NCI-H1417 treated with DMSO at 0.1 percent for 48 hours (cell line): ENCODE results near the gene SLC29A1.

ENCODE experiments used
- DNase-seq: peaks from one replicate; lab custom pipeline; 2025; lab: John Stamatoyannopoulos, UW

SLC29A1 gene

GRCh38 chr6:44255105-44255808, 31.9 kb downstream of the SLC29A1 start:
- no peak for DNase-seq

- DNase-seq = no peak
Measured at GRCh38 chr6:44255871-44256774, 32.7 kb downstream of the SLC29A1 start.

GRCh38 chr6:44256775-44257024, 33.3 kb downstream of the SLC29A1 start:
- DNase-seq = no peak

DNA sequence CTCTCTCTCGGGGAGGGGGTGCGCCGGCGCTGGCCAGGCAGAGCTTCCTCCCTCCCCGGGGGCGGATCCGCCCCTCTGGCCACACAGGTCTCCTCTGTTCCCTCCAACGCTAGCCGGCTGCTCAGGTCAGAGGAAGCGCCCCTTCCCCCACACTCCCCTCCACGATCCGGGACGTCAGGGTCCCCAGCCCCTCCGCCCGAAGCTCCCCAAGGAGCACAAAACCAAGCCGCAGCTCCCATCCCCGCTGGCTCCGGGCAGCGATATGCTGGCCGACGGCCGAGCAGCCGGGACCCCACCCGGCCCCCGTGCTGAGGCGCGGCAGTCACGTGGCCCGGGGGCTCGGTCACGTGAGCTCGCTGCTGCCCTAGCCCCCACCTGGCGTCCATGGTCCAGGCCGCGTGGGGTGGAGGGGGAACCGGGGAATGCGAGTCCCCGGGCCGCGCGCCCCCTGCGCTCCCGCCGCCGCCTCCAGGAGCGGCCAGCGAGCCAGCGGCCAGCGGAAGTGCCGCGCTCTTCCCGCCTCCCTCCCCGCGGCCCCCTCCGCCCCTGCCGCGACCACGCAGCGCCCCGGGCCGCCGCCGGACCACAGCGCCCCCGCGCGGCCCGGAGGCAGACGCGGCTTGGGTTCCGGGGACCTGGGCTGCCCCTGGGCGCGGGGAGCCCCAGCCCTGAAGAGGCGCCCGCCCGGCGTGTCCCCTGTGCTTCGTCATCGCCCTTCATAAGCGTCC, 33.8 kb downstream of the SLC29A1 start, which contains the start of gene SLC35B2:
Gene SLC35B2, minus strand, starts transcription at position 504 of the 728 bp plus-strand sequence. Its CDS starts 118 bp downstream, at position 386.
- no peak for DNase-seq

GRCh38 chr6:44257753-44258324, 34.4 kb downstream of the SLC29A1 start:
- DNase-seq = no peak

- DNase-seq = no peak
Measured at GRCh38 chr6:44258325-44258863, 35.0 kb downstream of the SLC29A1 start.

DNA sequence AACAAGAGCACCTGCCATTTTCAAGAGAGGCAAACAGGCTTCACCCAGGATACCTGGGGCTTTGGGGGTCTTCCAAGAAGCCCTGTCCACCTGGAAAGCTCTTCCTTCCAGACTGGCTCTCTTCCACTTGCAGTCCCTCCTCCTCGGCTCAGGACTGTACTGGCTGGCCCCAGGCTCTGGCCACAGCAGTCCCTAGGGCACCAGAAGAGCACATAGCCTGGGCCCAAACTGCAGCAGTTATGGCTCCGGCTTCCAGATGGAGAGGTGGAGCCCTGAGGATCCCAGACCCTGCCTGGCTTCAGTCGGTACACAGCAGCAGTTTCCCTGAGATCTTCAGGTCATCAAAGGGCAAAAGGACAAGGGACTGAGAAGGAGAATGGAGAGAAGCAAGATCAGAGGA, 35.5 kb downstream of the SLC29A1 start:
- no peak for DNase-seq

- no peak for DNase-seq
Measured at GRCh38 chr6:44260011-44260410, 36.6 kb downstream of the SLC29A1 start.

- DNase-seq = no peak
Measured at GRCh38 chr6:44260451-44261297, 37.3 kb downstream of the SLC29A1 start.

DNA sequence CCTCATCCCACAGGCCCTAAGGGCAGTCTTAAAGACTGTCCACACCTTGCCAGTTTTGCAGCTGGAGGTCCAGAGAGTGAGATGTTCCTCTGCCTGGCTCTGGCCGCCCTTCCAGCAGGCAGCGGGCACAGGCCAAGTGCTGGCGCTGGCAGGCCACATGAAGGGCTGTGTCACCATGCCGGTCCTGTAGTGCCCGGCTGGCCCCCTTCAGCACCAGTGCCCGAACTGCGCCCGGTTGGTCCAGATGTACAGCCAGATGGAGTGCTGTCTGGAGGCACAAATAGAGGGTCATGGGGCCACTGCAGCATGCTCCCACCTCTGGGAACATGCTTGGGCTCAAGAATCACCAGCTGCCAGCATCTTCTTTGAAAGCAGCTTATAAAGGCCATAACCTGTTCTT, 38.2 kb downstream of the SLC29A1 start:
- no peak for DNase-seq

GRCh38 chr6:44262467-44263353, 39.3 kb downstream of the SLC29A1 start:
- no peak for DNase-seq

- DNase-seq = no peak
Measured at GRCh38 chr6:44263354-44264100, 40.1 kb downstream of the SLC29A1 start.

DNA sequence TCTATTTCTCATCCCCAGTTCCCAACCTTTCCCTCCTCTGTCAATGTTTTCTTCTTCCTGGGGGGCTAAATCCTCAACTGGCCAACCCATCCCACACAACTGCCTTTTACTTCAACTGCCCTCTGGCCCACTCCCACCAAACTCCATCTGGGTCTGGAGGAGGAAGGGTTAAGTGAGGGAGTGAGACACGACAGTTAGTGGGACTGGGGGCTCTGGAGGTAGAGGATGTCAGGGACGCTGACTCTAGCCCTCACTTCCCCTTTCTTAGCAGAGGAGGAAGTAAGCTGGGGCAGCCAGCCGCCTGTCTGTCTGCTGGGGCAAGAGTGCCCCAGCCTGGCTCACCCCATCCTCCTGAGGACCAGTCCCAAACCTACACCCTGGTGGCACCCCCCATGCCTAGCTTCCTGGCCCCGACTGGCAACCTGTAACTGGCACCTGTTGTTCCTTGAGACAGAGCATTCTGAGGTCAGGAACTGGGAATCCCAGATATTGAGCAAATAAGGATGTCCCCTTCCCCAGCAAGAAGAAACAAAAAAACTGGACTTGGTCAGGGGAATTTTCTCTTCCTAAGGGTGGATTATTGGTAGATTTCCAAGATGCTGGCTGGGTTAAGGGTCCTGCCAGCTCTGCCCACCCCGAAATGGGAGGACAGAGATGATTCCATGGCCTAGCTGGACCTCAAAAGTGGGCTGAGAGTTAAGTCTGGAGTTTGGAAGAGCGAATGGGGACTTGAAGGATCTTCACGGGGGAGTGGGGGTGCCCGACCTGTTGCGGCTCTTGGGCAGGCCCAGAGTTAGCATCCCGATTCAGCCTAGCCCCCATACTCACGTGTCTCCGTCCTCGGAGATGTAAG, 41.0 kb downstream of the SLC29A1 start:
- no peak for DNase-seq

- peak; percentile 37 for DNase-seq
Measured at GRCh38 chr6:44265007-44265721, 41.8 kb downstream of the SLC29A1 start, which contains the start of gene NFKBIE. NFKBIE (minus strand) TSS chr6:44265551; CDS start chr6:44265346, 205 bp downstream.

- no peak for DNase-seq
Measured at GRCh38 chr6:44265722-44266233, 42.4 kb downstream of the SLC29A1 start.

DNA sequence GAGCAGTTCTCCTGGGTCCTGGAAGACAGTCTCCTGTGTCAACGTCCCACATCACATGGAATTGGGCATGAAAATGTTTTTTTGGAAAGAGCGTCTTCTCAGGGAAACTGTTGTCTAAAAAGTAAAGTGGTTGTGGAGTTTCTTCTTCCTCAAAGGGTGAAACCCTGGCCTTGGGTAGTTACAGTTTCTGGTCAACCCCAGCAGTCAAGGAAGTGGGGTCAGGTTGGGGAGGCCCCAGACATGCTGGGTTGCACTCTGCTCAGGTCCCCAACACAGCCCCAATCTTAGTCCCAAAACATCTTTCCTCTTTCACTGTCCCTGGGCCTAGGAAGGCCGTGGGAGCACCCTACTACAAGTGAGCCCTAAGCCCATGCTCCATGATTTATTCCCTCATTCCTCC, 43.0 kb downstream of the SLC29A1 start:
- DNase-seq = no peak

- DNase-seq = no peak
Measured at GRCh38 chr6:44267252-44267651, 43.9 kb downstream of the SLC29A1 start.
